H7 (cell line): ENCODE measurements around the gene ABCA13. TPM values are rescaled to one million over a fixed set of nuclear protein-coding genes. Genes with fewer than 3 reads are reported as not detected.

Source experiments
- DNase-seq: peaks from one replicate; pipeline ENCODE4 v3.0.0; 2012
- H3K27me3 ChIP-seq: 2 replicates; pipeline ENCODE4 v1.6.0; 2011; ENCODE audit warnings: mild to moderate bottlenecking, low read length; ENCODE audit not compliant: control insufficient read depth, insufficient read depth
- H3K36me3 ChIP-seq: replicated peaks from 2 replicates; pipeline ENCODE4 v1.5.1; 2011; ENCODE audit warnings: low read length; ENCODE audit not compliant: control insufficient read depth, insufficient read depth
- H3K4me3 ChIP-seq: 2 replicates; pipeline ENCODE4 v1.5.1; 2011; ENCODE audit warnings: low read depth, mild to moderate bottlenecking, control low read depth, low read length, moderate library complexity; ENCODE audit not compliant: insufficient read depth
- total RNA-seq: library from RNA; depleted of rRNA; stranded (reverse); fragments of >200 nt; shearing (Covaris generic); gene quantifications from 2 replicates; pipeline ENCODE4 v1.2.3, GENCODE V29; 2014

The ABCA13 gene
- total RNA-seq, 1 experiment from 2014 or later: not detected

DNA sequence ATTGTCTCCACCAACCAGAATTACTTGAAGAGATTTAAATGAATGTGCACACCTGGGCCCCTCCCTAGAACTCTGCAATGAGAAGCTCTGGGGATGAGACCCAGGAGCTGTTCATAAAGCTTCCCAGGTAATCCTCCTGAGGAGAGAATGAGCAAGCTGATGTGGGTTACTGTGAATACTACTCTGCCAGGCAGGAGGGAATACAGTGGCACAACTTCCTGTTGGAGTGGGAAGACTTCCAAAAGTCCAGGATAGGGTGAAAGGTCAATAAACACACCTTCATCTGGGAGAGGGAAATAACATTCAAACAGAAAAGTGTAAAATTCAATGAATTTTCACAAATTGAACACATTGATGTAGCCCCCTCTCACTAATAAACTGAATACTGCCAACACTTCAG is 351.4 kb downstream of the ABCA13 start:
- no peak for DNase-seq
- Histone ChIP-seq H3K4me3 (no peak overlapping the region), H3K27me3 (no peaks in the 10 kb centered on the region), H3K36me3 (no peaks in the 10 kb centered on the region)

DNA sequence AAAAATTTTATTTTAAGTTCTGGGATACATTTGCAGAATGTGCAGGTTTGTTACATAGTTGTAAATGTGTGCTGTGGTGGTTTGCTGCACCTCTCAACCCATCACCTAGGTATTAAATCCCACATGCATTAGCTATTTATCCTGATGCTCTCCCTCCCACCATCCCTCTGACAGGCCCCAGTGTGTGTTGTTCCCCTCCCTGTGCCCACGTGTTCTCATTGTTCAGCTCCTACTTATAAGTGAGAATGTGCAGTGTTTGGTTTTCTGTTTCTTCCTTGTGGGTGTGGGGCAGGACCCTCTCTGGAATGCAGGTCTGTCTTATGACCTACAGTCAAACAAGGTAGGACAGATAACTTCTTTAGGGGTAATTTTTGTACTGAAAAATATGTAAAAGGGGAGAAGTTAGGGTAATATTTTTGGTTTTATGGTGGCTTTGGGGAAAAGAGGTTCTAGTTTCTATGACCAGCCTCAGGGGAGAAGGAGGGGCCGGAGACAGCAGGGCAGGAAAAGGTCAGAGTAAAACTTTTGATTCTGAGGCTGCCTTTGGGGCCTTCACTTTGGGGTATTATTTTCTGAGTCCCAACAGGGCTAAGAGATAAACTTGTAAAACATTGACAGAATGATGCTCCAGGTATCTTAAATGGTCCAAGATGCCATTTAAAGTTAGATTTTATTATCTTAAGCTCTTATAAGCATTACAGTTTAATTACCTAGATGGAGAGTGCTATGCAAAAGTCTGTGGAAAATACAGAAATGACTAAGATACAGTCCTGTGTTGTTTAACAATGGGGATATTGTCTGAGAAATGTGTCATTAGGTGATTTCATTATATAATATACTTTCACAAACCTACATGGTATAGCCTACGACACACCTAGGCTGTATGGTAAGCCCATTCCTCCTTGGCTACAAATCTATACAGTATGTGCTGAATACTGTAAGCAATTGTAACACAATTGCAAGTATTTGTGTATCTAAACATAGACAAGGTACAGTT is 354.8 kb downstream of the ABCA13 start:
- Histone ChIP-seq H3K4me3 (no peak overlapping the region), H3K36me3 (no peaks in the 10 kb centered on the region), H3K27me3 (no peaks in the 10 kb centered on the region)
- no peak for DNase-seq

DNA sequence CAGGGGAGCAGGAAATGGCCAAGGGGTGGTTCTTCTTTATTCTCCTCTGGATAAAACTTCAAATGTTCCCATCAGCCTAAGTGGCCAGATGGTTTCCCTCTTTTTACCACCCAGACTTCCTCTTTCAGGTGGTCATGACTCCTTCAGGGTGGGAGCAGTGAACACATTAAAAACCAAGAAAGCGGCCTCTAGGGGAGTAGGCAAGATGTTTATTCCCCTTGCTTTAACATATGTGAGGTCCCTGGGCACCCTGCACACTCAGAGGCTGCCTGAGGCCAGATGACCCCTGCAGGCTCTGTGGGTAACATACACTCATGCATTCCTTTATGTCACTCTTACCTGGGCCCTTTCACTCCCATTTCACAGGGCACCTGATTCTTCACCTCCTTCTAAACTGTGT is 357.4 kb downstream of the ABCA13 start:
- Histone ChIP-seq H3K27me3 (no peaks in the 10 kb centered on the region), H3K4me3 (no peak overlapping the region), H3K36me3 (no peaks in the 10 kb centered on the region)
- DNase-seq: peak; percentile 2

DNA sequence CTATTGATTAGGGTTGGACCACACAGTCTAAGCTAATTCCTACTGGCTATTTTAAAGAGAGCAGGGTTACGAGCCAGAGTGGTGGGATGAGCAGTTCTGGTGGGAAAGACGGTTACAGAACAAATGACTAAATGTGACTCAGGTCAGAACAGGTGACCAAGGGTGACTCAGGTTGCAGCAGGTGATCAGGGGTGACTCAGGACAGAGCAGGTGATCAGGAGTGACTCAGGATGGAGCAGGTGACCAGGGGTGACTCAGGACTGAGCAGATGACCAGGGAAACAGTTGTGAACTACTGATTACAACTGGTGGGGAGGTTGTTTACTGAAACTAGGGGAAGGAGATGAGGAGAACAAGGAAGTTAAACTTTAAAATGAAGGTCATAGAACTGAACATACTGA is 366.3 kb downstream of the ABCA13 start:
- no peaks in the 10 kb centered on the region for H3K27me3 ChIP-seq
- H3K4me3 ChIP-seq: no peak overlapping the region
- no peak for DNase-seq
- no peaks in the 10 kb centered on the region; the same call in 1 of the 2 replicates for H3K36me3 ChIP-seq

DNA sequence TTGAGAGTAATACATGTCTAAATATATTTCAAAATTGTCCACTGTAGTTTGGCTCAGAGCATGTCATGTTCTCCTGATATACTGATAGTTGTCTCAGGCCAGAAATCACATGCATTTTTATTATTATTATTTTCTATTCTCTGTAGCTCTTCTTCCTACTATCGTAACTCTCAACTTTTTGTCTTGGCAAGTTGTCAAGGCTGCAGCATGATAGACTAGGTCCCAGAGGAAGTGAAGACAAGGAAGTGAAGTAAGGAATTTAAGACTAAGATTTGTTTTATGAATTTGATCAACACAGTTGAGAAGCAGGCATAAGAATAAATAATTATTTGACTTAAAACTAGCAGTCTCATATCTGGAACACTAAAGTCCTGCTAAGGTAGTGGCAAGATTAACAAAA is 369.5 kb downstream of the ABCA13 start:
- H3K4me3 ChIP-seq: no peak overlapping the region
- H3K36me3 ChIP-seq: no peaks in the 10 kb centered on the region
- no peak for DNase-seq
- no peaks in the 10 kb centered on the region for H3K27me3 ChIP-seq

DNA sequence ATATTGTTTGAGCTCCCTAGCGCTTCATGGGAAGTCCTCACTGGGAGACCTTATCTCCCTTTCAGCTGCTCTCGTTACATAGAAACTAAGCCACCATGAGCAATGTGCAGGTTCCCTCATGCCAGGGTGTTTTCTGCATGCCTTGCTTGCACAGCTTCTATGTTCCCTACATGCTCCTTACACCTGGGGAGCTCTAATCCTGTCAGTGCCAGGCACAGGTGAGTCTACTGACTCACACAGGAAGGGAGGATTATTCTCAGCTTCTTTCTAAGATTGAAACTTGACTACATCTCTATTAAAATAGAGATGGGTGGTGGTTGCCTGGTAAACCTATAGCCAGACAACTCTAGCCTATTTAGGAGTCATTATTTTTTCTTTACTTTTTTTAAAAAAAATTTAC is 377.4 kb downstream of the ABCA13 start:
- no peak overlapping the region for H3K4me3 ChIP-seq
- DNase-seq: no peak
- no peaks in the 10 kb centered on the region for H3K36me3 ChIP-seq
- no peaks in the 10 kb centered on the region for H3K27me3 ChIP-seq

DNA sequence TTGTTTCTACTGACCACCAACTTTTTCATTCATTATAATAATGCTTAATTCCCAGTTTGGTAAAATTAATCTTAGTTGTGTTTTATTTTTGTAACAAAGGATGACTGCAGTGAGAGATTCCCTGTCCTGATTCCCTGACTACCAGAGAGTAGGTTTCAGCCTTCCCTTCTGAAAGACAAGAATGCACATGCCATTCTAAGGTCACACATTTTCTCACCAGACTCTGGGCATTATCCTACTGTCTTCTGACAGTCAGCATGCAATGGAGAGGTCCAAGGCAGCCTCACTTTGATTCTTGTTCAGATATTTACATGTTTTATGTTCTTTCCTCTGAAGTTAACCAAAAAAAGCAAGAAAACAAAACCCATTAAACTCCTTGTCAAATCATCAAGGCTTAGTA is 380.4 kb downstream of the ABCA13 start:
- no peak for DNase-seq
- no peaks in the 10 kb centered on the region for H3K36me3 ChIP-seq

DNA sequence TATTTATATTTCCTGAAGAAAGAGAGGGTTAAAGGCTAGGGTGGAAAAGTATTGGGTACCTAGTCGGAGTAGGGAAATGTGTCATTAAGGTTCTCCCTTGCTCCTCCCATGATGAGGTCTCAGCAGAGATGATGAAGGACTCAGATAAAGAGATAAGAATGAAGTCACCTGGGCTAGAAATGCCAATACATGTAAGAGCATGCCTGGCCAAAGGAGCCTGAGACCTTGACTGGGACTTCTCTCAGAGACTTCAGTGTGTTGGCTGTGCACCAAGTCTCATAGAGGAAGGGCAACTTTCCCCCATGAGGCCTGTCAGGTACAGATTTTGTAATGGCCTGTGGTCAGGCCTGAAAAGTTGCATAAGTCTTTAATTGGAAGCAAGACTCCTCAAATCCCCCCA is 392.1 kb downstream of the ABCA13 start:
- H3K36me3 ChIP-seq: no peaks in the 10 kb centered on the region
- H3K4me3 ChIP-seq: no peak overlapping the region
- no peak for DNase-seq
- H3K27me3 ChIP-seq: no peaks in the 10 kb centered on the region

More for the DNA sequence above, 380.4 kb downstream of the ABCA13 start:
- H3K27me3 ChIP-seq: no peaks in the 10 kb centered on the region
- no peak overlapping the region for H3K4me3 ChIP-seq

DNA sequence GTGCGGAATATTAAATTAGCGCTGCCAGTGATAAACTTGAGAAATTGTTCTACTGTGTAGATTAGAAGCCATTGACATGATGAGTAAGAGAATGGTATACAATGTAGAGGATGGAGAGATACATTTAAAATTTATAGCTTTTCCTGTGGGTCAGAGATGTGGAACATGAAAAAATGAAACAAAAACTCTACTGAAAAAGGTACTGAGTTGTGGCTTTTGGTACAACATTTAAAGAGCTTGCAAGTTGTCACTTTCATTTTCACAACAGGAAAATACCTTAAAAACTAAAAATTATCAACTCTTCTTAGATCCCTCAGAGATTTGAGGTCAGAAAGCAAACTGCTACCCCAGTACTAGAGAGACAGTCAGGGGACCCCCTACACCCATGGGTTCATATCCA is 404.3 kb downstream of the ABCA13 start:
- no peak for DNase-seq
- Histone ChIP-seq H3K27me3 (no peaks in the 10 kb centered on the region), H3K4me3 (no peak overlapping the region), H3K36me3 (no peaks in the 10 kb centered on the region)

DNA sequence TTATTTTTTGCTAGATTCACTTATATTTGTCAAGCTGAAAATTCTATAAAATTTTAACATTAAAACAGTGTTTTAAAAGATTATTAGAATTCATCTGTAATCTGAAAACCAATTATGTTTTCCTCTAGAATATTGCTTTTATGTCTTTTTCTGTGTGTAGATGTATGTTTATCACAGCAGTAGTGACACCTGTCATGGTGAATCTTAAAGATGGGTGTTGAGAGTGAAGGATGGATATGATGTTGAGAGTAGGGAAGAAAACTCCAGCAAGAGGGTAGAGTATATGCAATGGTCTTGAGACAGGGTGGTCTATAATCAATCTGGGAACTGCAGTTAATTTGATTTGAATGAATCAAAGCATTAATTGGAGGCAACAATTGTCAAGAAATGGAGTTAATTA is 416.2 kb downstream of the ABCA13 start:
- Histone ChIP-seq H3K36me3 (no peaks in the 10 kb centered on the region), H3K4me3 (no peak overlapping the region), H3K27me3 (no peaks in the 10 kb centered on the region)
- DNase-seq: no peak

DNA sequence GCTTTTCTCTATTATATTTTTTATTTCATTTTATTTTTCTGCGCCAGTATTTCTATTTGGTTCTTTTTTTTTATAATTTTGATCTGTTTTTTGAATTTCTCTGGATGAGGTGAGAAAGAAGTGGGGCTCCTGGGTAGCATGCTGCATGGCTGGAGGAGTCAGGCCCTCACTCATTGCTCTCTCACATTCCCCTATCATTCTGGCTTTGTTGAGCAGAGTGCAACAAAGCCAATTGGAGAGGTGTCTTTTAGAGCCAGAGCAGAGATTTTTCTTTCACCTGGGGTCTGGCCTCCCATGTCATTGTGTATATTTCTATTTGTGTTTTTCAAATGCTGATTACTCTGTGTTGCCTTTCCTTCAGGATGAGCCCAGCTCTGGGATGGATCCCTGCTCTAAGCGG is 423.1 kb downstream of the ABCA13 start:
- H3K36me3 ChIP-seq: no peaks in the 10 kb centered on the region
- peak; percentile 4 for DNase-seq
- H3K27me3 ChIP-seq: no peaks in the 10 kb centered on the region
- H3K4me3 ChIP-seq: no peak overlapping the region

DNA sequence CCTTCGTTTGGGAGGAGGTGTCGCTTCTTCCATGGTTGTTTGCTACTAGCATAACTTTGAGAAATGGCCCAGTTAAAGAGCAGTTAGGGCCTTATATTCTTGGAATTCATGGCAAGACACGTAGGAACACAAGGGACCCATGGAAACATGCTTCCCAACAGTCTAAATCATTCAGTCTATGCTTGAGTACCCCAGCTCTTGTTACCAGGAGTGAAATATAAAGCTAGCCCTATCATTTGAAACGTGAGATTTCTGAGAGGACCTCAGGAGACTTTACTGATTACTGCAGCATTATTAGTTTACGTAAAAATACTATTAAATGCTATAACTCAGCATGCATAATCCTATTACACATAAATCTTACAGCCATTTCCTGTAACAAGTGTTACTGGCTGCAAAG is 424.5 kb downstream of the ABCA13 start:
- H3K36me3 ChIP-seq: no peaks in the 10 kb centered on the region
- no peak overlapping the region for H3K4me3 ChIP-seq
- no peaks in the 10 kb centered on the region for H3K27me3 ChIP-seq
- DNase-seq: no peak

DNA sequence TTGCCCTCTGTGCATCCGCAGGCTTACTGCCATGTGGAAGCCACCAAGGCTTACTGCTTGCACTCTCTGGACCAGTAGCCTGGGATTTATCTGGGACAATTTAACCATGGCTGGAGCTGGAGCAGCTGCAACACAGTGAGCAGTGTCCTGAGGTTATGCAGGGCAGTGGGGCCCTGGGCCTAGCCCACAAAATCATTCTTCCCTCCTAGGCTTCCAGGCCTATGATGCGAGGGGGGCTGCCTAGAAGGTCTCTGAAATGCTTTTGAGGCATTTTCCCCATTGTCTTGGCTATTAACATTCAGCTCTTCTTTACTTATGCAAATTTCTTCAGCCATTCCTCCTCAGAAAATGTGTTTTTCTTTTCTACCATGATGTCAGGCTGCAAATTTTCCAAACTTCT is 439.4 kb downstream of the ABCA13 start:
- no peaks in the 10 kb centered on the region for H3K36me3 ChIP-seq
- no peak overlapping the region for H3K4me3 ChIP-seq
- H3K27me3 ChIP-seq: no peaks in the 10 kb centered on the region
- no peak for DNase-seq

DNA sequence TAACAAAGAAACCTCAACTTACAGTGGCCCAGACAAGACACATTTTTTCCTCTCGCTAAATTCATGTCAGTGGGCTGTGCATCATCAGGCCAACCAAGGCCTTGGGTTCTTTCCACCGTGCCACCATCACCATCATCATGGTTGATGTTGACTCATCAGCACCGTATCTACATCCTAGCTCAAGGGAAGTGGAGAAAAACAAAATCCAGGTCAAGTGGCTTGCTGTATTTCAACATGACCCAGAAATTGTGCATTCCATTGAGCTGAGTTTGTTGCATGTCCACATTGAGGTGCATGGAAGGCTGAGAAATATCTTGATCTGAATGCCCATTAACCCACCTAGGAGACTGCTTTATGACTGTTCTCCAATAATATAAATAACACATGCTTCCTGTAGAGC is 440.7 kb downstream of the ABCA13 start:
- DNase-seq: no peak

DNA sequence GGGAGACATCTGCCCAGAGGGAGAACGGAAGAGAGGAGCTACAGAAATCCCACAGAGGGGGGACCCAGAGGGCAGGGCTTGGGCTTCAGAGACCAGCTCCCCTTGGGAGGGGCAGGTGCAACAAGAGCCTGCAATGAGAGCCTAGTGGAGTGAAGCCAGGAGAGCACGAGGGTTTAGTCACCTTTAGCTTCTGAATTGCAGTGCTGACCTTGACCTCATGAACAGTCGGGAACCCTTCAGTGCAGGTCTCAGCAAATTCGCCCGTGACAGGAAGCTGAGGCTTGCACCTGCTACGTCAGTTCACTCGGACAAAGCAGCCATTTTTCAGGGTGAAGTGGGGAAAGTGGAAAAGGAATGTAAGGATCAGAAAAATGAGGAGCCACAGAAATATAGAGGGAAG is 446.2 kb downstream of the ABCA13 start:
- H3K27me3 ChIP-seq: no peaks in the 10 kb centered on the region
- no peak for DNase-seq
- H3K36me3 ChIP-seq: no peaks in the 10 kb centered on the region
- H3K4me3 ChIP-seq: no peak overlapping the region

More for the DNA sequence above, 440.7 kb downstream of the ABCA13 start:
- no peaks in the 10 kb centered on the region for H3K36me3 ChIP-seq
- no peak overlapping the region for H3K4me3 ChIP-seq
- H3K27me3 ChIP-seq: no peaks in the 10 kb centered on the region
